Mucosa of descending colon (tissue), 3 donors: ENCODE data around the gene COX8A. TPM values are rescaled to one million over a fixed set of nuclear protein-coding genes. Genes with fewer than 3 reads are reported as not detected.

ENCODE experiments used
- ATAC-seq: fragments of 200-7000 bp; cut with Tn5 transposase; one replicate; pipeline ENCODE4 v1.9.1; 2020; ENCODE audit warnings: mild to moderate bottlenecking, moderate library complexity
- DNase-seq, 3 donors: peaks; one replicate each; pipeline ENCODE4 v3.0.0-alpha.2; 2020
- H3K36me3 ChIP-seq: fragments of 200-600 bp; one replicate; pipeline ENCODE4 v1.8.0; 2021; ENCODE audit warnings: low read depth, mild to moderate bottlenecking
- H3K4me1 ChIP-seq: fragments of 200-600 bp; one replicate; pipeline ENCODE4 v1.8.0; 2021; ENCODE audit warnings: low read depth, mild to moderate bottlenecking
- H3K4me3 ChIP-seq: fragments of 200-600 bp; one replicate; pipeline ENCODE4 v1.8.0; 2021; ENCODE audit warnings: mild to moderate bottlenecking
- H3K9me3 ChIP-seq: fragments of 200-600 bp; one replicate; pipeline ENCODE4 v1.8.0; 2021; ENCODE audit warnings: mild to moderate bottlenecking
- intact Hi-C, 2 donors: fragments of 100-400 bp; cut with DNase I in 1 of 2; cut with micrococcal nuclease in 1 of 2; formaldehyde crosslinking; loops; one replicate each; pipeline versions ENCODE4 v1.11.0 to v1.11.1; 2022; cut with DNase I, micrococcal nuclease
- total RNA-seq, 3 donors: library from RNA; stranded (reverse); fragmentation: NEBNext Ultra II Directional in 2 of 3; extraction: Animal tissue kit (Norgen Biotek cat#: 25700) in 2 of 3; gene quantifications; one replicate each; pipeline versions ENCODE4 v1.2.1 to v1.2.4, GENCODE V29; 2021 to 2023
- TF ChIP-seq, protein P1 (sequence below): fragments of 200-600 bp; IDR thresholded peaks from one replicate; pipeline ENCODE4 v1.8.0; 2022; ENCODE audit warnings: antibody characterized with exemption, mild to moderate bottlenecking
- donor health status: DM: no; HTN: no; CAD: no; lungs with moderate emphysema.
- donor health status: DM: no; HTN: no; CAD: no.
- donor health status: DM: no; HTN: yes; CAD: no.

The COX8A gene
- total RNA-seq, 3 donors from 2014 or later = 412 to 707 (median 630) TPM

DNA sequence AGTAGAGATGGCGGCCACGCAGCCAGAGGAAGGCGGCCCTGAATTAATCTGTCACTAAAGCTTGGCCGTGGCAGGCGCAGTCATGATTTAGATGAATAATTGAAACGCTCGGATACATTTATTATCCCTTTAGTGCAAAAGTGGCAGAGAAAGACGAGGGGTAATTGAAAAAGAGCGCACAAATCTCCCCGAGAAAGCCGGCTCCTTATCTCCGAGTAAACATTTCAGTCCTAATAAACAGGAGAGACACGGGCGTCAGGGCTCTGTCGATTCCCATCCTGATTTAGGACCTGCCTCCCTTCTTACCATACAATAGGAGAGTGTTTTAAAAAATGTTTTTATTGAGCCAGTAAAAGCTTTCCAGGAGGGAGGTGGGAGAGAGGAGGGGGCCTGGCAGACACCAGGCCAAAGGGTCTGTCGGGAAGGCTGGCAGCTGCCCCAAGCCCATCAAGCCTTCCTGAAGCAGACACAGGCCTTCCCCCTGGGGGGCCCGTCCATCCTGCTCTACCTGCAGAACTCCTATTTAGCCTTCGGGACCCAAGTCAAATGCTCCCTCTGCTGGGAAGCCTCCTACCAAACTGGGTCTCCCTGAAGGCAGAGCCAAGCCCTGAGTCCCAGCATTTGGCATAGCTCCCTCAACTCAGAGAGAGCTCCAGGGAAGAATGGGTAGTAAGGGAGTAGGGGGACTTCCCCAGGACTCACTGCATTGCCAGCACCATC is 34.7 kb downstream of the COX8A start:
- no peaks in the 10 kb centered on the region for H3K9me3 ChIP-seq
- intact Hi-C loops = loop anchor here in 1 of 2 donors (10.0 kb wide), 1 partner anchor 136 kb away; no protein-coding TSS in a partner anchor
- ATAC-seq (no peak), DNase-seq (no peak)
- H3K36me3 ChIP-seq = no peaks in the 10 kb centered on the region
- TF ChIP-seq, protein P1, sequence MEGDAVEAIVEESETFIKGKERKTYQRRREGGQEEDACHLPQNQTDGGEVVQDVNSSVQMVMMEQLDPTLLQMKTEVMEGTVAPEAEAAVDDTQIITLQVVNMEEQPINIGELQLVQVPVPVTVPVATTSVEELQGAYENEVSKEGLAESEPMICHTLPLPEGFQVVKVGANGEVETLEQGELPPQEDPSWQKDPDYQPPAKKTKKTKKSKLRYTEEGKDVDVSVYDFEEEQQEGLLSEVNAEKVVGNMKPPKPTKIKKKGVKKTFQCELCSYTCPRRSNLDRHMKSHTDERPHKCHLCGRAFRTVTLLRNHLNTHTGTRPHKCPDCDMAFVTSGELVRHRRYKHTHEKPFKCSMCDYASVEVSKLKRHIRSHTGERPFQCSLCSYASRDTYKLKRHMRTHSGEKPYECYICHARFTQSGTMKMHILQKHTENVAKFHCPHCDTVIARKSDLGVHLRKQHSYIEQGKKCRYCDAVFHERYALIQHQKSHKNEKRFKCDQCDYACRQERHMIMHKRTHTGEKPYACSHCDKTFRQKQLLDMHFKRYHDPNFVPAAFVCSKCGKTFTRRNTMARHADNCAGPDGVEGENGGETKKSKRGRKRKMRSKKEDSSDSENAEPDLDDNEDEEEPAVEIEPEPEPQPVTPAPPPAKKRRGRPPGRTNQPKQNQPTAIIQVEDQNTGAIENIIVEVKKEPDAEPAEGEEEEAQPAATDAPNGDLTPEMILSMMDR = no peak
- no peak overlapping the region for H3K4me3 ChIP-seq
- H3K4me1 ChIP-seq = peaks cover 5% of the 10 kb centered on the region

DNA sequence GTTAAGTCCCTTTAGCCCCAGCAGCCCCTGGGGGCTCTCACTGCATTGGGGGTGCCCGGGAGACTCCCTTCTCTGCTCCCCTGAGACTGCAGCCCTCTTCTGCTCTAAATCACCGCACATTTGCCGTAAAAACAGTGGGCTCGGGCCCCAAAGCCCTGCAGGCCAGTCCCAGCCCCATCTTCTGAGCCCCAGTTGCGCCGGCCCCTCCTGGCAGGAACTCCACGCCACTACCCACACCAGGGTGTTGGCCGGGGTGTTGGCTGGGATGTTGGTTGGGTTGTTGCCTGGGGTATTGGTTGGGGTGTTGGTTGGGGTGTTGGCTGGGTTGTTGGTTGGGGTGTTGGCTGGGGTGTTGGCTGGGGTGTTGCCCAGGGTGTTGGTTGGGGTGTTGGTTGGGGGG is 35.3 kb downstream of the COX8A start:
- ATAC-seq (no peak), DNase-seq (no peak)
- Histone ChIP-seq H3K9me3 (no peaks in the 10 kb centered on the region), H3K4me3 (no peak overlapping the region), H3K4me1 (peaks cover 5% of the 10 kb centered on the region), H3K36me3 (no peaks in the 10 kb centered on the region)
- TF ChIP-seq, protein P1 = no peak
- intact Hi-C loops = loop anchor here in 1 of 2 donors (10.0 kb wide), 1 partner anchor 135 kb away; no protein-coding TSS in a partner anchor

DNA sequence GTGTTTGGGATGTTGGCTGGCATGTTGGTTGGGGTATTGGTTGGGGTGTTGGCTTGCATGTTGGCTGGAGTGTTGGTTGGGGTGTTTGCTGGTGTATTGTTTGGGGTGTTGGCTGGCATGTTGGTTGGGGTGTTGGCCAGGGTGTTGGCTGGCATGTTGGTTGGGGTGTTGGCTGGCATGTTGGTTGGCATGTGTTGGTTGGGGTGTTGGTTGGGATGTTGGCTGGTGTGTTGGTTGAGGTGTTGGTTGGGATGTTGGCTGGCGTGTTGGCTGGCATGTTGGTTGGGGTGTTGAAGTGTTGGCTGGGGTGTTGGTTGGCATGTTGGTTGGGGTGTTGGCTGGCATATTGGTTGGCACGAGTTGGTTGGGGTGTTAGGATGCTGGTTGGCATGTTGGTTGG is 36.4 kb downstream of the COX8A start:
- ATAC-seq (no peak), DNase-seq (no peak)
- no peaks in the 10 kb centered on the region for H3K9me3 ChIP-seq
- TF ChIP-seq, protein P1 = no peak
- H3K36me3 ChIP-seq = no peaks in the 10 kb centered on the region
- H3K4me1 ChIP-seq = peaks cover 5% of the 10 kb centered on the region
- intact Hi-C loops = no loop called here
- no peak overlapping the region for H3K4me3 ChIP-seq

DNA sequence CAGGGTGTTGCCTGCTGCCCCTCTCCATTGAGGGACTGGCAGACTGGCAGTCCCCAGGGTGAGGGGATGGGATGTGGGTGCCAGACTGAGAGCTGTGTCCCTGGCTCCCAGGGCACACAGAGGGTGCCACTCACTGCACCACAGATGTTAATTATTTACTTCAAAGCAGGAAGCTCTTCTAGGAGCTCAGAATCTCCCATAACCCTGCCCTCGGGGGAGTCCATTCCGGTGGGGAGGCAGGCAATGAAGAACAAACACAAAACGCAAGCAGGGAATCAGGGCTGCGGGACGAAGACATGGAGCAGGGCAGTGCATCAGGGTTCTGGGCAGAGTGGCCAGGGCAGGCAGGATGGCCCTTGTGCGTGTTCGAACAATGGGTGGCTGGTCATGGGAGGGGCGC is 37.0 kb downstream of the COX8A start:
- H3K4me1 ChIP-seq = peaks cover 5% of the 10 kb centered on the region
- no peaks in the 10 kb centered on the region for H3K36me3 ChIP-seq
- TF ChIP-seq, protein P1 = no peak
- H3K4me3 ChIP-seq = no peak overlapping the region
- no peaks in the 10 kb centered on the region for H3K9me3 ChIP-seq
- intact Hi-C loops = no loop called here
- peak; percentile 27 for ATAC-seq
- DNase-seq = no peak

DNA sequence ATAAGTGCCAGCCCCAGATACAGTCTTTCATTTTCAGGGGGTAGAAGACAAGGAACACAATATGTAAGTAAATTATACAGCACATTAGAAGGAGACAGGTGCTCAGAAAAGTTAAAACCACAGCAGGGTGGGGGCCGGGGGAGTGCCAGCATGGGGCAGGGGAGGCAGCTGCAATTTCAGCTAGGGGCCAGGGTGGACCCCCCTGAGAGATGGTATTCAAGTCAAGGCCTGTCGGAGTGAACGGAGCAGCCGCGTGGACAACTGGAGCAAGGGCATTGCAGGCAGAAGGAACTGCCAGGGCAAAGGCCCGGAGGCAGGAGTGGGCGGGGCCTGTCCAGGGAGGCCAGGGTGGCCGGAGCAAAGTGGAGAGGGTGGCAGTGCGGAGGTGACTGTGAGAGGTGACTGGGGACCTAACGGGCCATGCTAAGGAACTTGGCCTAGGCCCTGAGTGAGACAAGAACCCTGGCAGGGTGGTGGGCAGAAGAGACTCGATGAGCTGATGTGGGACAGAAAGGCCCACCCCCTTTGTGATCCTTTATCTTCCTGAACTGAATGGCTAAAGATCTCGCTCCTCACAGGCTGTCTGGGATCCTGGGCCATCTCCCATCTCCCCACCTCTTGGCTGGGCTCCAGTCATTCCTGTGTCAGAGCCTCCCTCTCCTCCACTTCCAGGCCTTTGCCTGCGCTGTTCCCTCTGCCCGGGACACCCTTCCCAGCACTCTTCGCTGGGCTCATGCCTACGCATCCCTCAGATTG is 38.9 kb downstream of the COX8A start:
- Histone ChIP-seq H3K4me1 (peaks cover 3% of the 10 kb centered on the region), H3K4me3 (no peak overlapping the region), H3K36me3 (no peaks in the 10 kb centered on the region), H3K9me3 (no peaks in the 10 kb centered on the region)
- intact Hi-C loops = no loop called here
- DNase-seq = no peak
- no peak for ATAC-seq
- TF ChIP-seq, protein P1 = no peak
